K562 (cell line): ENCODE data around the gene EGFL7. TPM values are rescaled to one million over a fixed set of nuclear protein-coding genes. Genes with fewer than 3 reads are reported as not detected.

ENCODE experiments used
- EP400 ChIP-seq: fragments of 450-650 bp; IDR thresholded peaks from 2 replicates; pipeline ENCODE4 v1.6.1; 2017; ENCODE audit warnings: antibody characterized with exemption, mild to moderate bottlenecking, moderate library complexity
- FOXA3 ChIP-seq, 2 experiments: fragments of 450-650 bp in 1 of 2; sonication (generic) in 1 of 2; formaldehyde crosslinking; IDR thresholded peaks in 1 of 2; conservative IDR thresholded peaks in 1 of 2; 2 replicates each; pipeline versions ENCODE4 v1.4.0 to v1.8.0; 2020 to 2022; ENCODE audit warnings: mild to moderate bottlenecking in 2 of 2, missing genetic modification reagents in 1 of 2
- MYC ChIP-seq, 2 experiments: fragments of 250-450 bp in 1 of 2; sonication (Bioruptor Pico) in 1 of 2; IDR thresholded peaks; 2 replicates each; pipeline versions ENCODE4 v1.5.1 to v1.6.1; 2012 to 2021; ENCODE audit warnings: low read depth in 2 of 2, borderline replicate concordance in 1 of 2, improper control_type of control experiment in 1 of 2, low read length in 1 of 2, mild to moderate bottlenecking in 1 of 2, moderate library complexity in 1 of 2
- NR4A1 ChIP-seq, 2 experiments: fragments of 250-450 bp in 1 of 2; fragments of 450-650 bp in 1 of 2; sonication (Bioruptor Pico) in 1 of 2; IDR thresholded peaks; 2 replicates each; pipeline versions ENCODE4 v1.4.0 to v1.6.1; 2016 to 2020; ENCODE audit warnings: mild to moderate bottlenecking in 2 of 2, missing compliant biosample characterization in 1 of 2, missing genetic modification characterization in 1 of 2, moderate library complexity in 1 of 2
- polyA plus RNA-seq, 8 experiments: library from polyadenylated mRNA; depleted of rRNA in 4 of 8; stranded (reverse) in 5 of 8; unstranded in 3 of 8; fragments of >200 nt; fragmentation: Nextera tagmentation in 2 of 8; fragmentation: Illumina TruSeq in 1 of 8; extraction: Ambion mirVana in 2 of 8; extraction: Trizol in 1 of 8; gene quantifications; 2 replicates each; pipeline versions ENCODE4 v1.2.1 to v1.2.3, GENCODE V29; 2011 to 2014; ENCODE audit warnings: inconsistent platforms in 1 of 8, missing spikeins in 1 of 8
- total RNA-seq, 7 experiments: library from RNA; depleted of rRNA in 6 of 7; stranded (reverse); fragments of >200 nt in 6 of 7; fragmentation: Illumina TruSeq in 2 of 7; extraction: Trizol in 2 of 7; gene quantifications; 2 replicates each; pipeline versions ENCODE4 v1.2.1 to v1.2.3, GENCODE V29; 2011 to 2021; ENCODE audit warnings: low replicate concordance in 1 of 7
- TF ChIP-seq, protein P1 (sequence below): fragments of 450-650 bp; IDR thresholded peaks from 2 replicates; pipeline ENCODE4 v1.6.1; 2016; ENCODE audit warnings: mild to moderate bottlenecking, moderate library complexity

Gene EGFL7
- total and polyA plus RNA-seq, 9 of the 15 experiments (the other 6 are each of a cell fraction or from before 2014, with no cell fraction given) = 1.5 to 286 (median 55.5) TPM

DNA sequence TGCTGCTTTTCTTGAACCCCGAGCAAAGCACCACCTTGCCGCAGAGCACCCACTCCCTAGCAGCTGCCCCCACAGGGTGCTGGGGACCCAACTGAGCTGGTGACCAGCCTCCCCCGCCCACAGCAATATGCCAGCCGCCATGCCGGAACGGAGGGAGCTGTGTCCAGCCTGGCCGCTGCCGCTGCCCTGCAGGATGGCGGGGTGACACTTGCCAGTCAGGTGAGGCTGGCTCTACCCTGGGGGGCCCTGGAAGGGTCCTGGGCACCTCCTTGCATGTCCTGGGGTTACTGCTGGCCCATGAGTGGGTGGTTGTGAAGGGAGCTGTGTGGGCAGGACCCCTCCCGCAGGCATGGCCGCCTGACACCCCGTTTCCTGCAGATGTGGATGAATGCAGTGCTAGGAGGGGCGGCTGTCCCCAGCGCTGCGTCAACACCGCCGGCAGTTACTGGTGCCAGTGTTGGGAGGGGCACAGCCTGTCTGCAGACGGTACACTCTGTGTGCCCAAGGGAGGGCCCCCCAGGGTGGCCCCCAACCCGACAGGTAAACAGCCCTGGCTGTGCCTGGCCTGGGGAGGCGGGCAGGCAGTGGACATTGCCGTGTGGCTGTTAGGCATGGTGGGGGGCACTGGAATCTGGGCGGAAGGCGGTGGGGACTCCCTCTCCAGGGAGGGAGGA is 7.2 kb downstream of the EGFL7 start (continued):
- TF ChIP-seq, protein P1, sequence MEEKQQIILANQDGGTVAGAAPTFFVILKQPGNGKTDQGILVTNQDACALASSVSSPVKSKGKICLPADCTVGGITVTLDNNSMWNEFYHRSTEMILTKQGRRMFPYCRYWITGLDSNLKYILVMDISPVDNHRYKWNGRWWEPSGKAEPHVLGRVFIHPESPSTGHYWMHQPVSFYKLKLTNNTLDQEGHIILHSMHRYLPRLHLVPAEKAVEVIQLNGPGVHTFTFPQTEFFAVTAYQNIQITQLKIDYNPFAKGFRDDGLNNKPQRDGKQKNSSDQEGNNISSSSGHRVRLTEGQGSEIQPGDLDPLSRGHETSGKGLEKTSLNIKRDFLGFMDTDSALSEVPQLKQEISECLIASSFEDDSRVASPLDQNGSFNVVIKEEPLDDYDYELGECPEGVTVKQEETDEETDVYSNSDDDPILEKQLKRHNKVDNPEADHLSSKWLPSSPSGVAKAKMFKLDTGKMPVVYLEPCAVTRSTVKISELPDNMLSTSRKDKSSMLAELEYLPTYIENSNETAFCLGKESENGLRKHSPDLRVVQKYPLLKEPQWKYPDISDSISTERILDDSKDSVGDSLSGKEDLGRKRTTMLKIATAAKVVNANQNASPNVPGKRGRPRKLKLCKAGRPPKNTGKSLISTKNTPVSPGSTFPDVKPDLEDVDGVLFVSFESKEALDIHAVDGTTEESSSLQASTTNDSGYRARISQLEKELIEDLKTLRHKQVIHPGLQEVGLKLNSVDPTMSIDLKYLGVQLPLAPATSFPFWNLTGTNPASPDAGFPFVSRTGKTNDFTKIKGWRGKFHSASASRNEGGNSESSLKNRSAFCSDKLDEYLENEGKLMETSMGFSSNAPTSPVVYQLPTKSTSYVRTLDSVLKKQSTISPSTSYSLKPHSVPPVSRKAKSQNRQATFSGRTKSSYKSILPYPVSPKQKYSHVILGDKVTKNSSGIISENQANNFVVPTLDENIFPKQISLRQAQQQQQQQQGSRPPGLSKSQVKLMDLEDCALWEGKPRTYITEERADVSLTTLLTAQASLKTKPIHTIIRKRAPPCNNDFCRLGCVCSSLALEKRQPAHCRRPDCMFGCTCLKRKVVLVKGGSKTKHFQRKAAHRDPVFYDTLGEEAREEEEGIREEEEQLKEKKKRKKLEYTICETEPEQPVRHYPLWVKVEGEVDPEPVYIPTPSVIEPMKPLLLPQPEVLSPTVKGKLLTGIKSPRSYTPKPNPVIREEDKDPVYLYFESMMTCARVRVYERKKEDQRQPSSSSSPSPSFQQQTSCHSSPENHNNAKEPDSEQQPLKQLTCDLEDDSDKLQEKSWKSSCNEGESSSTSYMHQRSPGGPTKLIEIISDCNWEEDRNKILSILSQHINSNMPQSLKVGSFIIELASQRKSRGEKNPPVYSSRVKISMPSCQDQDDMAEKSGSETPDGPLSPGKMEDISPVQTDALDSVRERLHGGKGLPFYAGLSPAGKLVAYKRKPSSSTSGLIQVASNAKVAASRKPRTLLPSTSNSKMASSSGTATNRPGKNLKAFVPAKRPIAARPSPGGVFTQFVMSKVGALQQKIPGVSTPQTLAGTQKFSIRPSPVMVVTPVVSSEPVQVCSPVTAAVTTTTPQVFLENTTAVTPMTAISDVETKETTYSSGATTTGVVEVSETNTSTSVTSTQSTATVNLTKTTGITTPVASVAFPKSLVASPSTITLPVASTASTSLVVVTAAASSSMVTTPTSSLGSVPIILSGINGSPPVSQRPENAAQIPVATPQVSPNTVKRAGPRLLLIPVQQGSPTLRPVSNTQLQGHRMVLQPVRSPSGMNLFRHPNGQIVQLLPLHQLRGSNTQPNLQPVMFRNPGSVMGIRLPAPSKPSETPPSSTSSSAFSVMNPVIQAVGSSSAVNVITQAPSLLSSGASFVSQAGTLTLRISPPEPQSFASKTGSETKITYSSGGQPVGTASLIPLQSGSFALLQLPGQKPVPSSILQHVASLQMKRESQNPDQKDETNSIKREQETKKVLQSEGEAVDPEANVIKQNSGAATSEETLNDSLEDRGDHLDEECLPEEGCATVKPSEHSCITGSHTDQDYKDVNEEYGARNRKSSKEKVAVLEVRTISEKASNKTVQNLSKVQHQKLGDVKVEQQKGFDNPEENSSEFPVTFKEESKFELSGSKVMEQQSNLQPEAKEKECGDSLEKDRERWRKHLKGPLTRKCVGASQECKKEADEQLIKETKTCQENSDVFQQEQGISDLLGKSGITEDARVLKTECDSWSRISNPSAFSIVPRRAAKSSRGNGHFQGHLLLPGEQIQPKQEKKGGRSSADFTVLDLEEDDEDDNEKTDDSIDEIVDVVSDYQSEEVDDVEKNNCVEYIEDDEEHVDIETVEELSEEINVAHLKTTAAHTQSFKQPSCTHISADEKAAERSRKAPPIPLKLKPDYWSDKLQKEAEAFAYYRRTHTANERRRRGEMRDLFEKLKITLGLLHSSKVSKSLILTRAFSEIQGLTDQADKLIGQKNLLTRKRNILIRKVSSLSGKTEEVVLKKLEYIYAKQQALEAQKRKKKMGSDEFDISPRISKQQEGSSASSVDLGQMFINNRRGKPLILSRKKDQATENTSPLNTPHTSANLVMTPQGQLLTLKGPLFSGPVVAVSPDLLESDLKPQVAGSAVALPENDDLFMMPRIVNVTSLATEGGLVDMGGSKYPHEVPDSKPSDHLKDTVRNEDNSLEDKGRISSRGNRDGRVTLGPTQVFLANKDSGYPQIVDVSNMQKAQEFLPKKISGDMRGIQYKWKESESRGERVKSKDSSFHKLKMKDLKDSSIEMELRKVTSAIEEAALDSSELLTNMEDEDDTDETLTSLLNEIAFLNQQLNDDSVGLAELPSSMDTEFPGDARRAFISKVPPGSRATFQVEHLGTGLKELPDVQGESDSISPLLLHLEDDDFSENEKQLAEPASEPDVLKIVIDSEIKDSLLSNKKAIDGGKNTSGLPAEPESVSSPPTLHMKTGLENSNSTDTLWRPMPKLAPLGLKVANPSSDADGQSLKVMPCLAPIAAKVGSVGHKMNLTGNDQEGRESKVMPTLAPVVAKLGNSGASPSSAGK = no peak
- TF ChIP-seq EP400 = no peak
- no peak for TF ChIP-seq MYC (IDR thresholded peaks at IDR 0.05; ENCODE audit: low read depth, low read length)
- TF ChIP-seq MYC (CRISPR knock-in tag; IDR thresholded peaks at IDR 0.05; ENCODE audit: borderline replicate concordance, low read depth) = no peak
- no peak for TF ChIP-seq NR4A1 (CRISPR knock-in tag; IDR thresholded peaks at IDR 0.05)
- TF ChIP-seq NR4A1 (tag; IDR thresholded peaks at IDR 0.05) = no peak
- no peak for TF ChIP-seq FOXA3 (CRISPR knock-in tag; conservative IDR thresholded peaks at IDR 0.05 in 1 of 2, IDR thresholded peaks at IDR 0.05 in 1 of 2)
